ENCODE results near the gene FSHB.

DNA sequence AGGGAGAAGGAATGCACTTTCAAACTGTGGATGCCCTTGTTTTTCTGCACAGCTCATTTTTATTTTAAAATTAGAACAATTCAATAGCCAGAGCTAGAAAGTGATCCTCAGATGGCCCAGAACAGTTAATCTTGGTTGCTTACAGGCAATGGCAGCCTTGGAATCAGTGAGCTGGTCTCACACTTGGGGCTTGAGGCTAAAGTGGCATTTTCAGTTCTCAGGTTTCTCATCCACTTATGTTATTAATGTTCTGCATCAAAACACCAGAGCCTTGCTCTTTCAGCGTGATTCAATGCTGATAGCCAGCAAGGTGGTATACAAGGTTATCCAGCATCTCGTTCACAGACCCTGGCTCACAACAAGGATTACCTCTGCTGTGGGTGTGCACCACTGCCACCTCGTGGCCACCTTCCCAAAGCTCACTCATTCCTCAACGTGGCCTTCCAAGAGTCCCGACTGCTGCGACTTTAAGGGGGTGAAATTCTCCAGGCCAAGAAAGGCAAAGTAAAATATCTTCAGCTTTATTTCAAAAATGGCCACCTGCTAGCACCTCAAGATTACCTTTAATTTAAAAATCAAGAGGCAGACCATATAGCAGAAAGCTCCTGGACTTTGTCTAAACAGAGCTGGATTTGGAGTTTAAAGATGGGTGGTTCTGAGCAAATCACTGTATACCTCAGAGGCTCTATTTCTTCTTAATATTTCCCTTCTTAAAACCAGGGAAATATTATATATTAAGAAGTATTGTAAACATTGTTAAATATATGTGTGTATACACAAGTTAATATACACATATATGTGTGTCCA is 34.2 kb upstream of the FSHB start:
- TF ChIP-seq, protein P1, sequence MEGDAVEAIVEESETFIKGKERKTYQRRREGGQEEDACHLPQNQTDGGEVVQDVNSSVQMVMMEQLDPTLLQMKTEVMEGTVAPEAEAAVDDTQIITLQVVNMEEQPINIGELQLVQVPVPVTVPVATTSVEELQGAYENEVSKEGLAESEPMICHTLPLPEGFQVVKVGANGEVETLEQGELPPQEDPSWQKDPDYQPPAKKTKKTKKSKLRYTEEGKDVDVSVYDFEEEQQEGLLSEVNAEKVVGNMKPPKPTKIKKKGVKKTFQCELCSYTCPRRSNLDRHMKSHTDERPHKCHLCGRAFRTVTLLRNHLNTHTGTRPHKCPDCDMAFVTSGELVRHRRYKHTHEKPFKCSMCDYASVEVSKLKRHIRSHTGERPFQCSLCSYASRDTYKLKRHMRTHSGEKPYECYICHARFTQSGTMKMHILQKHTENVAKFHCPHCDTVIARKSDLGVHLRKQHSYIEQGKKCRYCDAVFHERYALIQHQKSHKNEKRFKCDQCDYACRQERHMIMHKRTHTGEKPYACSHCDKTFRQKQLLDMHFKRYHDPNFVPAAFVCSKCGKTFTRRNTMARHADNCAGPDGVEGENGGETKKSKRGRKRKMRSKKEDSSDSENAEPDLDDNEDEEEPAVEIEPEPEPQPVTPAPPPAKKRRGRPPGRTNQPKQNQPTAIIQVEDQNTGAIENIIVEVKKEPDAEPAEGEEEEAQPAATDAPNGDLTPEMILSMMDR (IDR thresholded peaks at IDR 0.05): peak; percentile 47 to 68 (median 54)
- TF ChIP-seq EP300 (IDR thresholded peaks at IDR 0.05; ENCODE audit: low read depth): no peak
